ENCODE data around the gene ATXN7L1. TPM values are rescaled to one million over a fixed set of nuclear protein-coding genes. Genes with fewer than 3 reads are reported as not detected.

Gene ATXN7L1
- total RNA-seq, 1 donor, result 17.3 TPM

- no peak for DNase-seq (ENCODE audit: low read depth)
- TF ChIP-seq, protein P1, sequence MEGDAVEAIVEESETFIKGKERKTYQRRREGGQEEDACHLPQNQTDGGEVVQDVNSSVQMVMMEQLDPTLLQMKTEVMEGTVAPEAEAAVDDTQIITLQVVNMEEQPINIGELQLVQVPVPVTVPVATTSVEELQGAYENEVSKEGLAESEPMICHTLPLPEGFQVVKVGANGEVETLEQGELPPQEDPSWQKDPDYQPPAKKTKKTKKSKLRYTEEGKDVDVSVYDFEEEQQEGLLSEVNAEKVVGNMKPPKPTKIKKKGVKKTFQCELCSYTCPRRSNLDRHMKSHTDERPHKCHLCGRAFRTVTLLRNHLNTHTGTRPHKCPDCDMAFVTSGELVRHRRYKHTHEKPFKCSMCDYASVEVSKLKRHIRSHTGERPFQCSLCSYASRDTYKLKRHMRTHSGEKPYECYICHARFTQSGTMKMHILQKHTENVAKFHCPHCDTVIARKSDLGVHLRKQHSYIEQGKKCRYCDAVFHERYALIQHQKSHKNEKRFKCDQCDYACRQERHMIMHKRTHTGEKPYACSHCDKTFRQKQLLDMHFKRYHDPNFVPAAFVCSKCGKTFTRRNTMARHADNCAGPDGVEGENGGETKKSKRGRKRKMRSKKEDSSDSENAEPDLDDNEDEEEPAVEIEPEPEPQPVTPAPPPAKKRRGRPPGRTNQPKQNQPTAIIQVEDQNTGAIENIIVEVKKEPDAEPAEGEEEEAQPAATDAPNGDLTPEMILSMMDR (IDR thresholded peaks at IDR 0.05; ENCODE audit: insufficient read depth, low read depth, low read length), result no peak
- H3K4me3 ChIP-seq (ENCODE audit: low read depth, low read length), result no peak overlapping the region
Observed at GRCh38 chr7:105742787-105743186, 133.6 kb downstream of the ATXN7L1 start.

GRCh38 chr7:105741982-105742381, 134.4 kb downstream of the ATXN7L1 start:
- DNase-seq (ENCODE audit: low read depth), result no peak
- H3K4me3 ChIP-seq (ENCODE audit: low read depth, low read length), result no peak overlapping the region
- TF ChIP-seq, protein P1 (IDR thresholded peaks at IDR 0.05; ENCODE audit: insufficient read depth, low read depth, low read length), result no peak

DNA sequence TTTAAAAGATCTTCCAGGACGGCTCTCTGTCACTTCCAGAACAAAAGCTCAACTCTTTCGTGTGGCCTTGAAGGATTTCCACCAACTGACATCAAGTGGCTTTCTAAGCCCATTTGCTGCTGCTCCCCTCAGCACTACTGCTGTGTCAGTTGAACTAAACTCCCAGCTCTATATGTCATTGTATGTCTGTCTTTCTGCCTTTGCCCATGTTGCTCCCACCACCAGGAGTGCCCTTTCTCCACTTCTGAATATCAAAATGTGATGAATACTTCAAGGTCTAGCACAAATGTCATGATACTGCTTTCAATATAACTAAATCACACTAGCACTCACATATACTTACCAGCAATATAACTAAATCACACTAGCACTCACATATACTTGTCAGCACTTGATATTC, 138.3 kb downstream of the ATXN7L1 start:
- no peak overlapping the region for H3K4me3 ChIP-seq (ENCODE audit: low read depth, low read length)
- TF ChIP-seq, protein P1 (IDR thresholded peaks at IDR 0.05; ENCODE audit: insufficient read depth, low read depth, low read length), result no peak
- DNase-seq (ENCODE audit: low read depth), result no peak

GRCh38 chr7:105734233-105734632, 142.2 kb downstream of the ATXN7L1 start:
- DNase-seq (ENCODE audit: low read depth), result peak; percentile 29
- no peak overlapping the region for H3K4me3 ChIP-seq (ENCODE audit: low read depth, low read length)
- TF ChIP-seq, protein P1 (IDR thresholded peaks at IDR 0.05; ENCODE audit: insufficient read depth, low read depth, low read length), result no peak

- DNase-seq (ENCODE audit: low read depth), result no peak
- TF ChIP-seq, protein P1 (IDR thresholded peaks at IDR 0.05; ENCODE audit: insufficient read depth, low read depth, low read length), result no peak
- no peak overlapping the region for H3K4me3 ChIP-seq (ENCODE audit: low read depth, low read length)
Observed at GRCh38 chr7:105731042-105731441, 145.4 kb downstream of the ATXN7L1 start.

GRCh38 chr7:105728028-105728427, 148.4 kb downstream of the ATXN7L1 start:
- DNase-seq (ENCODE audit: low read depth), result no peak
- TF ChIP-seq, protein P1 (IDR thresholded peaks at IDR 0.05; ENCODE audit: insufficient read depth, low read depth, low read length), result no peak
- H3K4me3 ChIP-seq (ENCODE audit: low read depth, low read length), result no peak overlapping the region

DNA sequence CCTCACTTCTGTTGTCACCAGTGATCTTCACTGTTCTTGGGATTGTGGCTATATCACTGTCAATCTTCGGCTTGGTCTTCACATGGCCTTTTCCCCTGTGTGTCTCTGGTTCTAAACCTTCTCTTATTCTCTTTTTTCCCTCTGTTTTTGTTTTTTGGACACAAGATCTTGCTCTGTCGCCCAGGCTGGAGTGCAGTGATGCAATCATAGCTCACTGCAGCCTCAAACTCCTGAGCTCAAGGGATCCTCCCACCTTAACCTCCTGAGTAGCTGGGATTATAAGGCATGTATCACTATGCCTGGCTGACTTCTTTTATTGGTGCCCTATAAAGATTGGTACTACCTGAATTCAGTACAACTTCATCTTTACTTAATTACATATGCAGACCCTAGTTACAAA, 151.7 kb downstream of the ATXN7L1 start:
- no peak overlapping the region for H3K4me3 ChIP-seq (ENCODE audit: low read depth, low read length)
- TF ChIP-seq, protein P1 (IDR thresholded peaks at IDR 0.05; ENCODE audit: insufficient read depth, low read depth, low read length), result no peak
- DNase-seq (ENCODE audit: low read depth), result no peak

Measured in fibroblast of villous mesenchyme (primary cell).